Measurements from ENCODE around the gene SEPSECS. TPM values are rescaled to one million over a fixed set of nuclear protein-coding genes. Genes with fewer than 3 reads are reported as not detected.

SEPSECS gene
- total RNA-seq, 4 donors from 2014 or later = 4.2 to 21.8 (median 9.6) TPM

DNA sequence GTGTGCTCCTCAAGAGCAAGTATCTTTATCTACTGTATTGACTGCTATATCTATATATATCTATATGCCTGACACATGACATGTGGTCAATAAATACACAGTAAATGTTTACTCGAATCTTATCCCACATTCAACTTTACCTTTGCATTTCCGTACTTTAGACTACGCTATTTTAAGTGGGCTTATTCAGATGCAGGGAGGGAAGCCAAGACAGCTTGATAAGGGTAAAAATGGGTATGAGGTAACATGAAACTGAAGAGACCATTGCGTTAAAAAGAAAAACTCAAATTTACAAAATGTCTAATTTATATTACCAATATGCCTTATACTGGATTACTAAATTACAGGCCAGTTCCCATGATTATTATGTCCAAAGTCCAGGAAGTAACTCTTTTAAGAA lies 17.8 kb downstream of the SEPSECS start:
- Histone ChIP-seq H3K4me3 (no peak overlapping the region), H3K4me1 (no peaks in the 10 kb centered on the region), H3K9me3 (no peaks in the 10 kb centered on the region), H3K27me3 (no peaks in the 10 kb centered on the region), H3K36me3 (peaks cover 13% of the 10 kb centered on the region), H3K27ac (no peak overlapping the region)
- DNase-seq (ENCODE audit: low spot score in 2 of 2) = no peak
- WGBS = 96% methylated on average over 4 of the region's 4 CpGs
- no peak for TF ChIP-seq CTCF (IDR thresholded peaks at IDR 0.05)
- TF ChIP-seq POLR2A (IDR thresholded peaks at IDR 0.05) = no peak
- TF ChIP-seq EP300 (IDR thresholded peaks at IDR 0.05) = no peak
- TF ChIP-seq POLR2AphosphoS5 (IDR thresholded peaks at IDR 0.05) = no peak

GRCh38 chr4:25141592-25141991 lies 18.7 kb downstream of the SEPSECS start:
- H3K36me3 ChIP-seq = peaks cover 14% of the 10 kb centered on the region
- DNase-seq (ENCODE audit: low spot score in 2 of 2) = no peak
- no peak overlapping the region for H3K27ac ChIP-seq
- TF ChIP-seq CTCF (IDR thresholded peaks at IDR 0.05) (no peak), POLR2AphosphoS5 (IDR thresholded peaks at IDR 0.05) (no peak), POLR2A (IDR thresholded peaks at IDR 0.05) (no peak), EP300 (IDR thresholded peaks at IDR 0.05) (no peak)
- no peak overlapping the region for H3K4me3 ChIP-seq
- 92% methylated on average over 4 of the region's 4 CpGs for WGBS
- H3K9me3 ChIP-seq = peaks cover 3% of the 10 kb centered on the region
- no peaks in the 10 kb centered on the region for H3K4me1 ChIP-seq
- no peaks in the 10 kb centered on the region for H3K27me3 ChIP-seq

DNA sequence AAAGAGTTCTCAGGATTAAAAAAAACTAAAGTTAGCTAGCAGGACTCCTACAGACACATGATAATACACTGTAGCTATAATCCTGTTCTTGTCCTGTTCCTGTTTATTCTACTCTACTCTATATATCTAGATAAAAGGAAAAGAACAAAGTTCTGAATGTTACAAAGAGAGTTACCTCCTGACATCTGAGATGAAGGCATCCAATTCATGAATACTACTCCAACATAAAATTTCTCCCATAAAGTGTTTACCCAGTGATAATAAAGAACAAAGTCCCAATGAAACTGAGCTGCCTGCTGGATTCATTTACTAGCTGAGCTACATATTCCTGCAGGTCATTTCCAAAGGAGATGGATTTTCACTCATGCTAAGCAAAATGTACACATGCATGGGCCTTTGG lies 27.1 kb downstream of the SEPSECS start:
- TF ChIP-seq EP300 (IDR thresholded peaks at IDR 0.05) = no peak
- Histone ChIP-seq H3K27ac (no peak overlapping the region), H3K27me3 (no peaks in the 10 kb centered on the region), H3K36me3 (peaks cover 5% of the 10 kb centered on the region), H3K9me3 (peaks cover 7% of the 10 kb centered on the region), H3K4me3 (no peak overlapping the region), H3K4me1 (no peaks in the 10 kb centered on the region)
- DNase-seq (ENCODE audit: low spot score in 2 of 2) = no peak

DNA sequence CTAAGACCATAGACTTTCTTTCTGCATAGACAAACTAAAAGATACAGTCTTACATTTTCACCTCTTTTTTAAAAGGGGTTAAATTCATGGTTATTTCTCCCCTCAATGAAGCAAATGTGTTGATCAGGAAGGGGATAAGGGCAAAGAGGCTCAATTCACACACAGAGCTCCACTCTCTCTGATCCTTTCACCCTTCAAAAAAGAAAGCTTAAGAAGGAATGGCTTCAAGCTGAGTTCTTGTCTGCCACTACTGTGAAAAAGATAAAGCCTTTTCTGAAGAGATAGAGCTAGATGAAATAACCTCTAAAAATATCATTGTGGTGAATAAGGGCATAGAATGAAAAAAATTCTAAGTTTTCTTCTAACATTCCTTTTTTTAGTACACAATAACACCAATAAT lies 28.3 kb downstream of the SEPSECS start:
- Histone ChIP-seq H3K27ac (no peak overlapping the region), H3K9me3 (peaks cover 7% of the 10 kb centered on the region), H3K4me1 (no peaks in the 10 kb centered on the region), H3K27me3 (no peaks in the 10 kb centered on the region), H3K4me3 (no peak overlapping the region), H3K36me3 (no peaks in the 10 kb centered on the region)
- TF ChIP-seq EP300 (IDR thresholded peaks at IDR 0.05) (no peak), CTCF (IDR thresholded peaks at IDR 0.05) (no peak), POLR2AphosphoS5 (IDR thresholded peaks at IDR 0.05) (no peak), POLR2A (IDR thresholded peaks at IDR 0.05) (no peak)
- no peak for DNase-seq (ENCODE audit: low spot score in 2 of 2)

DNA sequence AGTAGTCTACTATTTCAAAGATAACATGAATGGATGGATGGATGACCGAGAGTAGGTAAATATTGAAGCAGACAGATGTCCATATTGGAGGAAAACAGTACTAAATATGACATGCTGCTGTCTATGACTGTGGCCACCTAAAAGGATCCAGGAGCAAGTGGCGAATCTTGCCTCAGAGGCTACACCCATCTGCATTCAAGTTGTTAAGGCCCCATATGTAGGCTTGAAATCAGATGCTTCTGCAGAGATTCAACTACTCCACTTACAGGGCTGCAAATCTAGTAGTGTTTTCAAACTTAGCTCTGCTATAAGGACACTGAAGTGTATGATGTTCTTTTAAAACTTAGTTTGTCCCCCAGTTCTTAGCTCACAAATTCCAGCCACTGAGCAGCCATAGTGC lies 28.9 kb downstream of the SEPSECS start:
- no peaks in the 10 kb centered on the region for H3K27me3 ChIP-seq
- WGBS = 91% methylated on average over 2 of the region's 2 CpGs
- DNase-seq (ENCODE audit: low spot score in 2 of 2) = no peak
- H3K4me3 ChIP-seq = no peak overlapping the region
- peaks cover 1% of the 10 kb centered on the region for H3K9me3 ChIP-seq
- H3K4me1 ChIP-seq = no peaks in the 10 kb centered on the region
- H3K27ac ChIP-seq = no peak overlapping the region
- no peaks in the 10 kb centered on the region for H3K36me3 ChIP-seq
- no peak for TF ChIP-seq POLR2AphosphoS5 (IDR thresholded peaks at IDR 0.05)
- no peak for TF ChIP-seq CTCF (IDR thresholded peaks at IDR 0.05)
- no peak for TF ChIP-seq EP300 (IDR thresholded peaks at IDR 0.05)
- TF ChIP-seq POLR2A (IDR thresholded peaks at IDR 0.05) = no peak

- H3K27ac ChIP-seq = no peak overlapping the region
- H3K4me3 ChIP-seq = no peak overlapping the region
- WGBS = 92% methylated on average over 1 of the region's 1 CpG
- H3K27me3 ChIP-seq = no peaks in the 10 kb centered on the region
- no peak for DNase-seq (ENCODE audit: low spot score in 2 of 2)
- peaks cover 8% of the 10 kb centered on the region for H3K36me3 ChIP-seq
- TF ChIP-seq POLR2A (IDR thresholded peaks at IDR 0.05) (no peak), CTCF (IDR thresholded peaks at IDR 0.05) (no peak), POLR2AphosphoS5 (IDR thresholded peaks at IDR 0.05) (no peak), EP300 (IDR thresholded peaks at IDR 0.05) (no peak)
- H3K4me1 ChIP-seq = no peaks in the 10 kb centered on the region
- H3K9me3 ChIP-seq = no peaks in the 10 kb centered on the region
Measured at GRCh38 chr4:25129917-25130316, 30.3 kb downstream of the SEPSECS start.
